Activated CD4-positive, alpha-beta T cell treated with anti-CD3 and anti-CD28 coated beads for 4 hours (primary cell): ENCODE data around the gene CD44.

Experiments used
- DNase-seq, 2 donors: peaks; one replicate each; pipeline ENCODE4 v3.0.0-alpha.2; 2020

The CD44 gene

GRCh38 chr11:35112056-35112845, 26.7 kb upstream of the CD44 start:
- no peak for DNase-seq

GRCh38 chr11:35112846-35113105, 26.2 kb upstream of the CD44 start:
- no peak for DNase-seq

GRCh38 chr11:35114906-35115687, 23.9 kb upstream of the CD44 start:
- DNase-seq, result no peak

GRCh38 chr11:35115688-35116030, 23.3 kb upstream of the CD44 start:
- DNase-seq, result no peak

GRCh38 chr11:35116245-35116644, 22.7 kb upstream of the CD44 start:
- no peak for DNase-seq

GRCh38 chr11:35116762-35117640, 22.0 kb upstream of the CD44 start:
- no peak for DNase-seq

- no peak for DNase-seq
These were observed 20.1 kb upstream of the CD44 start for GRCh38 chr11:35118906-35119305.

GRCh38 chr11:35121326-35121865, 17.6 kb upstream of the CD44 start:
- DNase-seq, result no peak

- no peak for DNase-seq
These were observed 16.7 kb upstream of the CD44 start for GRCh38 chr11:35122308-35122707.

- peak; percentile 50 to 62 for DNase-seq
These were observed 12.7 kb upstream of the CD44 start for GRCh38 chr11:35126000-35126878.

- no peak for DNase-seq
These were observed 11.9 kb upstream of the CD44 start for GRCh38 chr11:35126879-35127581.

- DNase-seq, result no peak
These were observed 11.4 kb upstream of the CD44 start for GRCh38 chr11:35127619-35128018.

GRCh38 chr11:35131094-35131493, 7.9 kb upstream of the CD44 start:
- no peak for DNase-seq

- no peak for DNase-seq
These were observed 7.1 kb upstream of the CD44 start for GRCh38 chr11:35131886-35132285.

GRCh38 chr11:35133656-35134055, 5.3 kb upstream of the CD44 start:
- no peak for DNase-seq

GRCh38 chr11:35134403-35135148, 4.4 kb upstream of the CD44 start:
- DNase-seq, result no peak

- no peak for DNase-seq
These were observed 3.7 kb upstream of the CD44 start for GRCh38 chr11:35135222-35135621.

GRCh38 chr11:35136311-35136710, 2.7 kb upstream of the CD44 start:
- no peak for DNase-seq

GRCh38 chr11:35138058-35138457, 913 bp upstream of the CD44 start:
- no peak for DNase-seq

- no peak for DNase-seq
These were observed 397 bp upstream of the CD44 start for GRCh38 chr11:35138606-35138942.

GRCh38 chr11:35139722-35140282, 831 bp downstream of the CD44 start:
- no peak for DNase-seq
